ENCODE measurements around the gene CDH4. TPM values are rescaled to one million over a fixed set of nuclear protein-coding genes. Genes with fewer than 3 reads are reported as not detected.

CDH4 gene
- total and polyA plus RNA-seq, 9 of the 15 experiments (the other 6 are each of a cell fraction or from before 2014, with no cell fraction given) = 0.04 TPM; not detected in 8

DNA sequence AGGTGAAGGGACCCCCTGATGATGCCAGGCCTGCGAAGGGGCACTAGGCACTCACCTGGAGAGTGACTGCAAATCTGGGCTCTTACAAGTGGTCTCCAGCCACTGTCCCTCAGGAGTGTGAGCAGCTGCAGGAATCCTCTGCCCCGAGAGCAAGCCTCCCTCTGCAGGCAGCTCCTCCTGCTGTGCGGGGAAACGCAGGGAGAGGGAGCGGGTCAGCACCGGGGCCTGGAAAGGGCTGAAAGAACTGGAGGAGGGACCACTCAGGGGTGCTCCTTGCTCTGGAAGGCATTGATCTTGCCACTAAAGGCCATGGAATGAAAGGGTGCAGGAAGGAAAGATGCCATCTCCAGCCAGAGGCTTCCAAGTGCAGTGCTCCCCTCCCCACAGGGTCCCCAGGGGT, 168.0 kb downstream of the CDH4 start (continued):
- no peak for TF ChIP-seq EGR1 (conservative IDR thresholded peaks at IDR 0.05)
- TF ChIP-seq, protein P1, sequence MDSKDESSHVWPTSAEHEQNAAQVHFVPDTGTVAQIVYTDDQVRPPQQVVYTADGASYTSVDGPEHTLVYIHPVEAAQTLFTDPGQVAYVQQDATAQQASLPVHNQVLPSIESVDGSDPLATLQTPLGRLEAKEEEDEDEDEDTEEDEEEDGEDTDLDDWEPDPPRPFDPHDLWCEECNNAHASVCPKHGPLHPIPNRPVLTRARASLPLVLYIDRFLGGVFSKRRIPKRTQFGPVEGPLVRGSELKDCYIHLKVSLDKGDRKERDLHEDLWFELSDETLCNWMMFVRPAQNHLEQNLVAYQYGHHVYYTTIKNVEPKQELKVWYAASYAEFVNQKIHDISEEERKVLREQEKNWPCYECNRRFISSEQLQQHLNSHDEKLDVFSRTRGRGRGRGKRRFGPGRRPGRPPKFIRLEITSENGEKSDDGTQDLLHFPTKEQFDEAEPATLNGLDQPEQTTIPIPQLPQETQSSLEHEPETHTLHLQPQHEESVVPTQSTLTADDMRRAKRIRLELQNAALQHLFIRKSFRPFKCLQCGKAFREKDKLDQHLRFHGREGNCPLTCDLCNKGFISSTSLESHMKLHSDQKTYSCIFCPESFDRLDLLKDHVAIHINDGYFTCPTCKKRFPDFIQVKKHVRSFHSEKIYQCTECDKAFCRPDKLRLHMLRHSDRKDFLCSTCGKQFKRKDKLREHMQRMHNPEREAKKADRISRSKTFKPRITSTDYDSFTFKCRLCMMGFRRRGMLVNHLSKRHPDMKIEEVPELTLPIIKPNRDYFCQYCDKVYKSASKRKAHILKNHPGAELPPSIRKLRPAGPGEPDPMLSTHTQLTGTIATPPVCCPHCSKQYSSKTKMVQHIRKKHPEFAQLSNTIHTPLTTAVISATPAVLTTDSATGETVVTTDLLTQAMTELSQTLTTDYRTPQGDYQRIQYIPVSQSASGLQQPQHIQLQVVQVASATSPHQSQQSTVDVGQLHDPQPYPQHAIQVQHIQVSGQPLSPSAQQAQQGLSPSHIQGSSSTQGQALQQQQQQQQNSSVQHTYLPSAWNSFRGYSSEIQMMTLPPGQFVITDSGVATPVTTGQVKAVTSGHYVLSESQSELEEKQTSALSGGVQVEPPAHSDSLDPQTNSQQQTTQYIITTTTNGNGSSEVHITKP (IDR thresholded peaks at IDR 0.05; ENCODE audit: partially characterized antibody) = no peak

DNA sequence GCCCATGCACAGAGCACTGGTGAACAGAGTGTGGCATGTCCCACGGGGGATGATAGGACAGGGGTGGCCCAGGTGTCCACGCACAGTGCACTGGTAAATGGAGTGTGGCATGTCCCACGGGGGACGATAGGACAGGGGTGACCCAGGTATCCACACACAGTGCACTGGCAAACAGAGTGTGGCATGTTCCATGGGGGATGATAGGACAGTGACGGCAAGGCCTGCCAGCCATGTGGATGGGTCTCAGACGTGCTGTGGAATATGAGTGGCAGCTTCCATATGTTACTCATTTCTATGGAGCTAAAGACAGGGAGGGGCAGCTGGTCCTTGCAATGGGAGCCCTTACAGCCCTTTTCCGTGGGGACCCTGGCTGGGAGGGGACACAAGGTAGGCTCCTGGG, 168.7 kb downstream of the CDH4 start:
- BruUV-seq (replicated peaks) = no TSS peak
- CTCF ChIA-PET (ENCODE audit: low intra/inter-chr PET ratio) = no interaction called here
- TF ChIP-seq, protein P2, sequence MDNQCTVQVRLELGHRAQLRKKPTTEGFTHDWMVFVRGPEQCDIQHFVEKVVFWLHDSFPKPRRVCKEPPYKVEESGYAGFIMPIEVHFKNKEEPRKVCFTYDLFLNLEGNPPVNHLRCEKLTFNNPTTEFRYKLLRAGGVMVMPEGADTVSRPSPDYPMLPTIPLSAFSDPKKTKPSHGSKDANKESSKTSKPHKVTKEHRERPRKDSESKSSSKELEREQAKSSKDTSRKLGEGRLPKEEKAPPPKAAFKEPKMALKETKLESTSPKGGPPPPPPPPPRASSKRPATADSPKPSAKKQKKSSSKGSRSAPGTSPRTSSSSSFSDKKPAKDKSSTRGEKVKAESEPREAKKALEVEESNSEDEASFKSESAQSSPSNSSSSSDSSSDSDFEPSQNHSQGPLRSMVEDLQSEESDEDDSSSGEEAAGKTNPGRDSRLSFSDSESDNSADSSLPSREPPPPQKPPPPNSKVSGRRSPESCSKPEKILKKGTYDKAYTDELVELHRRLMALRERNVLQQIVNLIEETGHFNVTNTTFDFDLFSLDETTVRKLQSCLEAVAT (IDR thresholded peaks at IDR 0.05) = no peak
- TF ChIP-seq TAF15 (IDR thresholded peaks at IDR 0.05; ENCODE audit: low read depth, low read length) = no peak
- no peak for TF ChIP-seq NFRKB (IDR thresholded peaks at IDR 0.05; ENCODE audit: low read depth)
- TF ChIP-seq RBM17 (IDR thresholded peaks at IDR 0.05; ENCODE audit: borderline replicate concordance, low read depth, low read length) = no peak
- TF ChIP-seq TEAD4 (IDR thresholded peaks at IDR 0.05; ENCODE audit: low read length) = no peak
- TF ChIP-seq TEAD4 (CRISPR knock-in tag; IDR thresholded peaks at IDR 0.05; ENCODE audit: borderline replicate concordance) = no peak
- TF ChIP-seq THRAP3 (IDR thresholded peaks at IDR 0.05; ENCODE audit: borderline replicate concordance) = no peak
- TF ChIP-seq BRCA1 (IDR thresholded peaks at IDR 0.05) = no peak
- no peak for TF ChIP-seq BRCA1 (CRISPR knock-in tag; IDR thresholded peaks at IDR 0.05)
- no peak for TF ChIP-seq TFAM (CRISPR knock-in tag; conservative IDR thresholded peaks at IDR 0.05)
- no peak for TF ChIP-seq ZNF12 (CRISPR knock-in tag; IDR thresholded peaks at IDR 0.05)
- TF ChIP-seq, protein P3, sequence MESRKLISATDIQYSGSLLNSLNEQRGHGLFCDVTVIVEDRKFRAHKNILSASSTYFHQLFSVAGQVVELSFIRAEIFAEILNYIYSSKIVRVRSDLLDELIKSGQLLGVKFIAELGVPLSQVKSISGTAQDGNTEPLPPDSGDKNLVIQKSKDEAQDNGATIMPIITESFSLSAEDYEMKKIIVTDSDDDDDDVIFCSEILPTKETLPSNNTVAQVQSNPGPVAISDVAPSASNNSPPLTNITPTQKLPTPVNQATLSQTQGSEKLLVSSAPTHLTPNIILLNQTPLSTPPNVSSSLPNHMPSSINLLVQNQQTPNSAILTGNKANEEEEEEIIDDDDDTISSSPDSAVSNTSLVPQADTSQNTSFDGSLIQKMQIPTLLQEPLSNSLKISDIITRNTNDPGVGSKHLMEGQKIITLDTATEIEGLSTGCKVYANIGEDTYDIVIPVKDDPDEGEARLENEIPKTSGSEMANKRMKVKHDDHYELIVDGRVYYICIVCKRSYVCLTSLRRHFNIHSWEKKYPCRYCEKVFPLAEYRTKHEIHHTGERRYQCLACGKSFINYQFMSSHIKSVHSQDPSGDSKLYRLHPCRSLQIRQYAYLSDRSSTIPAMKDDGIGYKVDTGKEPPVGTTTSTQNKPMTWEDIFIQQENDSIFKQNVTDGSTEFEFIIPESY (CRISPR knock-in tag; IDR thresholded peaks at IDR 0.05) = no peak

More for the DNA sequence above, 168.7 kb downstream of the CDH4 start:
- no peak overlapping the region for H3K4me2 ChIP-seq (ENCODE audit: insufficient read depth, low read length)
- DNase-seq (ENCODE audit: extremely low read depth in 1 of 4, low spot score in 3 of 4) (no peak), ATAC-seq (no peak), FAIRE-seq (no peak)
- in situ Hi-C loops (cut with MboI) = no loop called here
- H3K4me3 ChIP-seq = no peak overlapping the region
- H3K9ac ChIP-seq (ENCODE audit: insufficient read depth in 1 of 2, low read depth in 2 of 2, low read length in 2 of 2) = no peak overlapping the region
- intact Hi-C loops (cut with micrococcal nuclease) = no loop called here
- no peaks in the 10 kb centered on the region for H3K79me2 ChIP-seq (ENCODE audit: control insufficient read depth, insufficient read depth, low read length)
- H3K27me3 ChIP-seq (ENCODE audit: control insufficient read depth in 2 of 2, insufficient read depth in 2 of 2, low read length in 2 of 2) = peaks cover 4 to 17% of the 10 kb centered on the region in 2 experiments; a peak in 3 of 5 replicates
- POLR2A ChIA-PET = no interaction called here
- H2AFZ ChIP-seq (ENCODE audit: low read depth, low read length) = no peak overlapping the region
- no peak overlapping the region for H3K27ac ChIP-seq (ENCODE audit: extremely low read depth, low read depth, low read length)
- H3K36me3 ChIP-seq (ENCODE audit: control insufficient read depth, insufficient read depth, low read length) = no peaks in the 10 kb centered on the region
- WGBS (ENCODE audit: insufficient coverage, low coverage, missing lambda C conversion rate) = 0% methylated on average over 7 of the region's 7 CpGs
- H4K20me1 ChIP-seq (replicated peaks; ENCODE audit: control insufficient read depth, insufficient read depth, low read length) = no peaks in the 10 kb centered on the region
- no peaks in the 10 kb centered on the region for H3K9me1 ChIP-seq (ENCODE audit: control insufficient read depth, insufficient read depth, low read length)
- H3K9me3 ChIP-seq (replicated peaks; ENCODE audit: control insufficient read depth, insufficient read depth, low read depth, low read length) = no peaks in the 10 kb centered on the region
- peaks cover 0 to 10% of the 10 kb centered on the region in 2 experiments; a peak in 2 of 5 replicates for H3K4me1 ChIP-seq (replicated peaks in 1 of 2; ENCODE audit: control insufficient read depth in 2 of 2, insufficient read depth in 2 of 2, low read length in 2 of 2)
